GM12874 (cell line): Measurements from ENCODE around the gene CXCL8.

Experiments used
- TF ChIP-seq, protein P1 (sequence below): IDR thresholded peaks from 2 replicates; pipeline ENCODE4 v1.5.1; 2011; ENCODE audit warnings: low read depth, mild to moderate bottlenecking, control low read depth, low read length, moderate library complexity; ENCODE audit not compliant: insufficient read depth

CXCL8 gene

DNA sequence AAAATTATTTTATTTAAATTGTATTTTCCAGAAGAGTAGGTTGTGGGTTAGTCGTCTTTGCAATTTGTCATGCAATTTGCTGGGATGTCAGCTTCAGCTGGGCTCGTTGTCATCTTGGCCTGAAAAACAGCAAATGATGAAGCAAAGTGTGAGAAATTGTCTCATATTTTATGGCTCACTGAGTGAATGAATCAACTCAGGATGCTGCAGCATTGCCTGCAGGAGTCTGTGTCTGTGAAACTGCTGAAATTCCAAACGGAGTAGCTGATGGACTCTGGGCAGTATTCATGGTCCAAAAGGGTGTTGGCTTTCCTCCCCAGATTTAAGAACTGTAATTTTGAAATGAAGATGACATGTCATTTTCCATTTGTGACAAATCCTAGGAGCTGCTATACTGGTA lies 37.2 kb downstream of the CXCL8 start:
- TF ChIP-seq, protein P1, sequence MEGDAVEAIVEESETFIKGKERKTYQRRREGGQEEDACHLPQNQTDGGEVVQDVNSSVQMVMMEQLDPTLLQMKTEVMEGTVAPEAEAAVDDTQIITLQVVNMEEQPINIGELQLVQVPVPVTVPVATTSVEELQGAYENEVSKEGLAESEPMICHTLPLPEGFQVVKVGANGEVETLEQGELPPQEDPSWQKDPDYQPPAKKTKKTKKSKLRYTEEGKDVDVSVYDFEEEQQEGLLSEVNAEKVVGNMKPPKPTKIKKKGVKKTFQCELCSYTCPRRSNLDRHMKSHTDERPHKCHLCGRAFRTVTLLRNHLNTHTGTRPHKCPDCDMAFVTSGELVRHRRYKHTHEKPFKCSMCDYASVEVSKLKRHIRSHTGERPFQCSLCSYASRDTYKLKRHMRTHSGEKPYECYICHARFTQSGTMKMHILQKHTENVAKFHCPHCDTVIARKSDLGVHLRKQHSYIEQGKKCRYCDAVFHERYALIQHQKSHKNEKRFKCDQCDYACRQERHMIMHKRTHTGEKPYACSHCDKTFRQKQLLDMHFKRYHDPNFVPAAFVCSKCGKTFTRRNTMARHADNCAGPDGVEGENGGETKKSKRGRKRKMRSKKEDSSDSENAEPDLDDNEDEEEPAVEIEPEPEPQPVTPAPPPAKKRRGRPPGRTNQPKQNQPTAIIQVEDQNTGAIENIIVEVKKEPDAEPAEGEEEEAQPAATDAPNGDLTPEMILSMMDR = no peak

DNA sequence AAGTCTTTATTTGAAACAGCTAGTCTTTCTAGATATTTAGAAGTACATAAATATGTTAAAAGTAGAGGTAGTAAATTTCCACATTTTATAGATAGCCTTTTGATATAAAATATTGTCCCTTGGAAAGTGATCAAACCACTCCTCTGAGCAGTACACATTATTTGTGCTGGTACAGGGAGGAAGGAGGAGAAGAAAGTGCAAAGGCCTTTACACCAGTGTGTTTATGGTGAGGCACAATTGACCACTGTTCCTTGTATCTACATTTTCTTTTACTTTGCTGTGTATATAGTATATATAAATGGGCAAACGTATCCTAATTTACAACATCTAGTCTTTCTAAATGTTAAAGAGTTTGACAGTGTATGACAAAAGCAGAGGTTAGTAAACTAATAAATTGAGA lies 39.9 kb downstream of the CXCL8 start:
- TF ChIP-seq, protein P1 = no peak

DNA sequence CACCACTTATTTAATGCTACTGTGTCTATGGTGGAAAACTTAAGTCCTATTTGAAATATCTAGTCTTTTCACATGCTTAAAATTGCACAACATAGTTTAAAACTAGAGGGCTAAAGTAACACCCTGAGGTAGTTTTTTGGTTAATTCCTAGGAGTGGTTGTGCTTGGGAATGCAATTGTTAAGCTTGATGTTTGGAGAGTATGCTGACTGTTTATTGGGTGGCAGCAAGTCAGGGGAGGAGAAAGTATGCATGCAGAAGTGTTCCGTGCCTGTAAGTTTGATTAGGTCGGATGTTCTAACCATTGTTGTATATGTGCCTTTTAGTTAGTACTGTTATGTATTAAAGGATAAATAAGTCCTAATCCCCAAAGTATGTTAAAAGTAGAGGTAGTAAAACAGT lies 40.5 kb downstream of the CXCL8 start:
- TF ChIP-seq, protein P1 = no peak

DNA sequence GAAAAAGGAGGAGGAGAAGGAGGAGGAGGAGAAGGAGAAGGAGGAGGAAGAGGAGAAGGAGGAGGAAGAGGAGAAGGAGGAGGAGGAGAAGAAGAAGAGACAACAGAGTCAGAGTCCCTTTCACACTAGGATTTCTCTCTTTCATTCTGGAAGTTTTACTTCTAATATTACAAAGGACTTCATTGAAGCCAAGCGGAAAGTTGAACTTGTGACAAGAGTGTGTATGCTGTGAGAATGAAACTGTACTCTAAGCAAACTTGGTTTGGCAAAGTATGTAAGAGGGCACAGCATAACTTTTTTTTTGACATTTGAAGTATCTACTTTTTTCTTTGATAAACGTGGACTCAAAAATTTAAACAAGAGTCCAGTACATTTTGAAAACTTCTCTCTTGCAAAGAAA lies 48.0 kb downstream of the CXCL8 start:
- TF ChIP-seq, protein P1 = no peak
